SK-N-DZ (cell line): ENCODE results near the gene ACAA2.

Experiments
- DNase-seq: peaks from one replicate; pipeline ENCODE4 v3.0.0-alpha.2; 2015; ENCODE audit warnings: low spot score

The ACAA2 gene

GRCh38 chr18:49767111-49768050, 46.0 kb downstream of the ACAA2 start:
- no peak for DNase-seq

- DNase-seq = no peak
Measured at GRCh38 chr18:49766646-49767045, 46.7 kb downstream of the ACAA2 start.

DNA sequence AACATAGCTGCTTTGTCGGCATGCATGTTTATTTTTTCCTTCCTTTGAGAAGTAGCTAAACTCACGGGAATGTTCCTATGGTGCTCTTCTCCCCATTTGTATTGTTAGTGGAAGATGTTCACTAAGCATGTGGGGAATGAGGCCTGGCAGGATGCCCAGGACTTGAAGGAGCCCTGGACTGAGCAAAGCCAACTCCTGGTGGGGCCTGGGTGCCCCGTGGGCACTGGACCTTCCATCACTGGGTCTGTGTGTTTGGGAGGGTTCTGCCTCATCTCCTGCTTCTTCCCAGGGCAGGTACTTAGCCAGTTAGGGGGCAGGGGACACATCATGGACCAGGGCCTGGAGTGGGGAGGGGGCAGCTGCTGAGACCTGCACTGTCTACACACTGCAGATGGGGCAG, 49.3 kb downstream of the ACAA2 start:
- DNase-seq = no peak

DNA sequence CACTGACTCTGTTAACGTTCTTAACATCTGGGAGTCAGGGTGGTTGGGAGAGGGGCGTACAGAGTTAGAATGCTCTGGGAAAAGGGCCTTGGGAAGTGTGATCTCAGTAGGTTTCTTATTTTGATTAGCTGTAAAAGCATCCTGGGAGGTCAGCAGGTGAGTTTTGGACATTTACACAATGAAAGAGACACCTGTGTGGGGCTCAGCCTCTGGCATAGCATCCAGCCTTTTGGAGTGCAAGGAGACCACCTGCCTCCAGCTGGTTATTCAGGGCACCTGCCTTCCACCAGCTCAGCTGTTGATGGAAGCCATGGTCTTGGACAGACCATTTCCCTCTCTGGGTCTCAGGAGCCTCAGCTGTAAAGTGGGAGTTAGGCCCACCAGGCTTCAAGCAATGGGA, 49.7 kb downstream of the ACAA2 start:
- no peak for DNase-seq

GRCh38 chr18:49762191-49763077, 50.9 kb downstream of the ACAA2 start:
- DNase-seq = no peak

DNA sequence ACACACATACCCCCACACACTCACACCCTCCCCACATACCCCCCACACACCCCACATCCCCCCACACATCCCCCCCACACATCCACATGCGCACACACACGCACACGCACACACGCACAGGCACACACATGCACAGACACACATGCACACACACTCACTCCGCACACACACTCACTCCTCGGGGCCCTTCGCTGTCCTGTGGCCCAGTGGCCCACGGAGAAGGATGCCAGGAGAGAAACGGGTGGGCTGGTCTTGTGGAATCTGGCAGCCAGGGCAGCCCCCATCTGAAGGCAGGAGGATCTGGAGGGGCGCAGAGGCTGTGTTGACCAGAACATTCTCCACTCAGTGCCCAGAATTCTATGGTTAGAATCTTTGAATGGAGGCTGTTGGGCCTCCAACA, 51.6 kb downstream of the ACAA2 start:
- no peak for DNase-seq

DNA sequence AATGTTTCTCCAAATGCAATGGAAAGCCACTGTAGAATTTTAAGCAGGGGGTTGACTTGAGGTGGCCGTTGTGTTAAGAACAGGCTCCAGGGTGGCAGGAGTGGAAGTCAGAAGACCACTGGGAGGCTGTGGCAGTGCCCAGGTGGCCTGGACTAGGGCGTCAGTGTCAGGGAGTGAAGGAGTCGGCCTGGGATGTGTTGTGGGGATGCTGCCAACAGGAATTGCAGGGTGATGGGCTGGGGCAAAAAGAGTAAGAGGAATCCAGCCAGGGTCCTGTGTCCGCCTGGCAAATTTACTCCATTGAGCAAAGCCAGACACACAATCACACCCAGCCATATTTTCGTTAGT, 55.1 kb downstream of the ACAA2 start:
- DNase-seq = no peak

- DNase-seq = no peak
Measured at GRCh38 chr18:49757513-49758262, 55.6 kb downstream of the ACAA2 start.

DNA sequence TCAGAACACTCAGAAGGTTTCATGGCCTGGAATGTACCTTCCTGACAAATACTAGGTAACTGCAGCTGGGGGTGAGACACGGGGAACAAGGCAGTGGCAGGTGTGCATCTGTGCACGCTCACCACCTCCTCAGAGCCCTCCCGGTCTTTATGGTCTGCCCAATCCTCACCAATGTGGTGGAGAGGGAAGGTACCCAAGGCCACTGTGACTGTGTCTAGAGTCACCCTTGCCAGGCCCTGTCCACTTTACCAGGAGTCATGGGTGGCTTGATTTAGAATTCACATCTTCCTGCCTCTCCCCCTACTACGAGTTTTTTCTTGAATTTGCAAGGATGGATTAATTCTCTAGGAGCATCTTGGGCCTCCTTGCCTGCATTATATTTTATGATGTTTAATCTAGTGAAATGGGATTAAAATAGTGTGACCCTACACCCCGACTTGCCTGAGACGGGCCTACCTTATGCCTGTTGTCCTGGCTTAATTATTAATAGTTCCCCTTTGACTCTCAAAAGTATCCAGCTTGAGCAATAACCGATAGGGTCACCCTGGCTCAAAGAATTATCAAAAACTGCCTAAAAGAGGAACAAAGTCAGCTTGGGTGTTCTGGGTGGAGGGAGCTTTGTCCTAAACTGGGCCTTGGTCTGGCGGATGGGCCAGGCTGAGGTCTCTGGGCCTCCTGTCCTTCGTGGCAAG, 56.5 kb downstream of the ACAA2 start:
- DNase-seq = no peak

DNA sequence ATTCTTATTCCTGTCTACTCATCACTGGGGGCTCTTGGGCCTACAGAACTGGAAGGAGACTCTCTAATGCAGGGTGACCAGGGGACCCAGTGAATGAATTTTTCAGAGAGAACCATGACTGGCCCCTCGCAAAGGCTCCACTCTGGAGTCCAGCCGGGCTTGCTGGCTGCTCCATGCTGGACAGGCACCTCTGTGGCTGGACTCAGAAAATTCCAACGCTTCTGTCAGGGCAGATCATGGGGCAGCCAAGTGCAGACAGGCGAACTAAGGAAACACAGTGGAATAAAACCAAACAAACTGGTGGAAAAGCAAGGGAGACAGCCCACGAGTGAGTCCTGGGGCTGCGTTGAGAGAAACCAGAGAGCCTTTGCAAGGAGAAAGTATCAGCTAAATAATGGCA, 57.2 kb downstream of the ACAA2 start:
- DNase-seq = no peak

DNA sequence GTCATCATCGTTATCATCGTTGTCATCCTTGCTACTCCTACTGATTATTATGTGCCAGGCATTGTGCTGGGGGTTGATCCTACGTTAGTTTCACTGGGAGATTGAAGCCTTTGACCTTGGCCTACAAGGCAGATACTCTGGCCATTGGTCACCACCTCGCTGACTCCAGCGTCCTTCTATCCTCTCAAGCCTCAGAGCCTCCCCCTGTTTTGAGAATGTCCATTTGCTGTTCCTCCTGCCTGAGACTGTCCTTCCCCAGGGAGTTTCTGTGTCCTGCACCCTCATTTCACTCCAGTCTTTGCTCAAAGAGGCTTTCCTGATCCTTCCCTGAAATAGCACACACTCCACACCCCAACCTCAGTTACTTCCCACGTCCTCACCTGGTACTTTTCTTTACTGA, 57.8 kb downstream of the ACAA2 start:
- no peak for DNase-seq

- DNase-seq = no peak
Measured at GRCh38 chr18:49754866-49755265, 58.5 kb downstream of the ACAA2 start.

DNA sequence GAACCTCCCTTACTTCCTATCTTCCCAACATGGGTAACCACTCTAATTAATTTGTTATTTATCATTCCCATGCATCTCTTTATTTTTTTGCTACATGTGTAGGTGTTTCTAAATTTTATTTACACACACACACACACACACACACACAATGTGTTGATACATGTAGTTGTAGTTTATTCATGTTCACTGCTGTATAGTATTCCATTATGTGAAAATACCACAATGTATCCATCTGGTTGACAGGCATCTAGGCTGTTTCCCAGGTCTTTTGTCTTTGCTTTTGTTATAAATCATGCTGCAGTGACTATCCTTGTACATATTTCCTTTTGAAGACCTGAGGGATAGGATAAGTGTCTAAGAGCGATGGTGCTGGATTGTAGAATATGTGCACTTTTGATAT, 59.7 kb downstream of the ACAA2 start:
- DNase-seq = no peak

- no peak for DNase-seq
Measured at GRCh38 chr18:49752095-49752457, 61.3 kb downstream of the ACAA2 start.

GRCh38 chr18:49751427-49752094, 61.8 kb downstream of the ACAA2 start:
- no peak for DNase-seq

DNA sequence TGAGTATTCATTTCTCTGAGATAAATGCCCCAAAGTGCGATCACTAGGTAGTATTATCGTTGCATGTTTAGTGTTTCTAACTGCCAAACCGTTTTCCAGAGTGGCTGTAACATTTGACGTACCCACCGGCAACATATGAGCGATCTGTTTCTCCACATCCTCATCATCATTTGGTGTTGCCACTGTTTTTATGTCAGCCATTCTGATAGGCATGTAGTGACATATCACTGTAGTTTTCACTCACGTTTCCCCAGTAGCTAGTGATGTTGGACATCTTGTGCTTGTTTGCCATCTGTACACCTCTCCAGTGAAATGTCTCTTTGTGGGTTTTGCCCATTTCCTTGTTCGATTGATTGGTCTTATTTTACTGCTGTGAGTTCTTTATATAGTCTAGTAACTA, 63.8 kb downstream of the ACAA2 start:
- no peak for DNase-seq

- no peak for DNase-seq
Measured at GRCh38 chr18:49747876-49748275, 65.5 kb downstream of the ACAA2 start.

- DNase-seq = no peak
Measured at GRCh38 chr18:49745045-49746014, 68.0 kb downstream of the ACAA2 start.

- DNase-seq = no peak
Measured at GRCh38 chr18:49744376-49745008, 68.8 kb downstream of the ACAA2 start.
